Vagina (tissue), 2 donors: ENCODE results near the gene FGF10. TPM values are rescaled to one million over a fixed set of nuclear protein-coding genes. Genes with fewer than 3 reads are reported as not detected.

Source experiments
- DNase-seq, 2 donors: peaks; one replicate each; pipeline ENCODE4 v3.0.0-alpha.2; 2017; ENCODE audit errors: extremely low spot score in 2 of 2
- H3K27ac ChIP-seq: fragments of 200-600 bp; sonication (generic); one replicate; pipeline ENCODE4 v1.5.1; 2019
- H3K27me3 ChIP-seq: fragments of 200-600 bp; sonication (generic); one replicate; pipeline ENCODE4 v1.5.1; 2019
- H3K36me3 ChIP-seq, 2 donors: fragments of 200-600 bp; sonication (generic); one replicate each; pipeline ENCODE4 v1.5.1; 2017 to 2019
- H3K4me1 ChIP-seq: fragments of 200-600 bp; sonication (generic); one replicate; pipeline ENCODE4 v1.5.1; 2019
- H3K4me3 ChIP-seq, 2 donors: fragments of 200-600 bp; sonication (generic); 1 replicate in 1 of 2; 2 replicates in 1 of 2; pipeline ENCODE4 v1.5.1; 2016 to 2019
- H3K9me3 ChIP-seq: fragments of 200-600 bp; sonication (generic); one replicate; pipeline ENCODE4 v1.5.1; 2019
- POLR2A ChIP-seq, 2 donors: fragments of 450-650 bp; IDR thresholded peaks; one replicate each; pipeline ENCODE4 v1.6.1; 2017; ENCODE audit warnings: antibody characterized with exemption in 2 of 2, mild to moderate bottlenecking in 2 of 2, moderate library complexity in 2 of 2
- POLR2AphosphoS5 ChIP-seq, 2 donors: sonication (generic); formaldehyde crosslinking; IDR thresholded peaks; one replicate each; pipeline ENCODE4 v1.9.0; 2017; ENCODE audit warnings: antibody characterized with exemption in 2 of 2, mild to moderate bottlenecking in 2 of 2, low read depth in 1 of 2; ENCODE audit not compliant: insufficient read depth in 1 of 2
- intact Hi-C: fragments of 100-400 bp; cut with DNase I; formaldehyde crosslinking; loops from one replicate; pipeline ENCODE4 v1.15.1; 2023
- total RNA-seq: library from RNA; depleted of rRNA; stranded (reverse); fragments of >200 nt; gene quantifications from one replicate; pipeline ENCODE4 v1.2.3, GENCODE V29; 2016
- TF ChIP-seq, protein P1 (sequence below), 3 experiments: fragments of 450-650 bp in 2 of 3; fragments of 200-600 bp in 1 of 3; sonication (generic) in 1 of 3; IDR thresholded peaks; one replicate each; pipeline ENCODE4 v1.5.1; 2017 to 2019; ENCODE audit warnings: antibody characterized with exemption in 3 of 3, mild to moderate bottlenecking in 2 of 3, moderate library complexity in 2 of 3

Gene FGF10
- total RNA-seq, 1 donor from 2014 or later, result 41.3 TPM

DNA sequence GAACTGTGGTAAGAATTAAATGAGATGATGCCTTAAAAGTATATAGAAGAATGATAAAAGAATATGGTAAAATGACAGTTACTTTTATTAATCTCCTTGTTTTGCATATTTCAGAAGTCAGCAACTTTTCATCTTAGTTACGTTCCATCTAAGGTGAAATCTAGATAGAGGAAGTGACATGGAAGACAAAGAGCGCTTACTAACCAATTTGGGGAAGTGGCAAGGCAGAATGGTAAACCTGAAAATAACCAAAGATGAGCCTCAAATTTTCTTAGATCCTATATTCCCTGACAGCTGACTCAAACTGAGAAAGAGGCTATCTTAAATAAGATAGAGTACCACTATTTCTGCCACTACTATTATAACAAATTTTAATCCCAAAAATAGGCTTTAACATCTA, 52.5 kb downstream of the FGF10 start:
- Histone ChIP-seq H3K4me1 (no peaks in the 10 kb centered on the region), H3K27ac (no peak overlapping the region), H3K36me3 (no peaks in the 10 kb centered on the region), H3K4me3 (no peak overlapping the region), H3K9me3 (no peaks in the 10 kb centered on the region), H3K27me3 (no peaks in the 10 kb centered on the region)
- TF ChIP-seq POLR2AphosphoS5 (IDR thresholded peaks at IDR 0.05; ENCODE audit: insufficient read depth in 1 of 2, low read depth in 1 of 2) (no peak), POLR2A (IDR thresholded peaks at IDR 0.05) (no peak)
- TF ChIP-seq, protein P1, sequence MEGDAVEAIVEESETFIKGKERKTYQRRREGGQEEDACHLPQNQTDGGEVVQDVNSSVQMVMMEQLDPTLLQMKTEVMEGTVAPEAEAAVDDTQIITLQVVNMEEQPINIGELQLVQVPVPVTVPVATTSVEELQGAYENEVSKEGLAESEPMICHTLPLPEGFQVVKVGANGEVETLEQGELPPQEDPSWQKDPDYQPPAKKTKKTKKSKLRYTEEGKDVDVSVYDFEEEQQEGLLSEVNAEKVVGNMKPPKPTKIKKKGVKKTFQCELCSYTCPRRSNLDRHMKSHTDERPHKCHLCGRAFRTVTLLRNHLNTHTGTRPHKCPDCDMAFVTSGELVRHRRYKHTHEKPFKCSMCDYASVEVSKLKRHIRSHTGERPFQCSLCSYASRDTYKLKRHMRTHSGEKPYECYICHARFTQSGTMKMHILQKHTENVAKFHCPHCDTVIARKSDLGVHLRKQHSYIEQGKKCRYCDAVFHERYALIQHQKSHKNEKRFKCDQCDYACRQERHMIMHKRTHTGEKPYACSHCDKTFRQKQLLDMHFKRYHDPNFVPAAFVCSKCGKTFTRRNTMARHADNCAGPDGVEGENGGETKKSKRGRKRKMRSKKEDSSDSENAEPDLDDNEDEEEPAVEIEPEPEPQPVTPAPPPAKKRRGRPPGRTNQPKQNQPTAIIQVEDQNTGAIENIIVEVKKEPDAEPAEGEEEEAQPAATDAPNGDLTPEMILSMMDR (IDR thresholded peaks at IDR 0.05), result no peak
- intact Hi-C loops, result no loop called here
- DNase-seq, result no peak

DNA sequence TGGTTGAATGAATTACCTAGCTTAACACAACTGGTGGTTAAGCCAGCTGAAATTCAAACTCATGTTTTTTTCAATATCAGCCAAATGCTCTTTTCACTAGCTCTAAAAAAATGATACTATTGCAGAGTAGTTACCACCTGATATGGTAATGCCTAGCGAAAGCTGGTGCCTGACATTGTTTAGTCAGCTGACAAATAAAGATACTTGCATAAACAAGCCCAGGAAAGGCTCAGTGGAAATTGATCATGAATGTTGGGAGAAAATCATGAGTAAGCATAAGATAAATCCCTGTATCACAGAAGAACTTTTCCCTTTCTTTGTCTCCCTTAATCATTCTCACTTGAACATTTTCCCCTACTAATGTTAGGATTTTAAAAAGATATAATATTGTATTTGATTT, 54.6 kb downstream of the FGF10 start:
- H3K4me3 ChIP-seq, result no peak overlapping the region
- H3K27ac ChIP-seq, result no peak overlapping the region
- no peaks in the 10 kb centered on the region for H3K9me3 ChIP-seq
- peaks cover 10% of the 10 kb centered on the region for H3K4me1 ChIP-seq
- DNase-seq, result no peak
- no peaks in the 10 kb centered on the region for H3K36me3 ChIP-seq
- TF ChIP-seq POLR2AphosphoS5 (IDR thresholded peaks at IDR 0.05; ENCODE audit: insufficient read depth in 1 of 2, low read depth in 1 of 2) (no peak), POLR2A (IDR thresholded peaks at IDR 0.05) (no peak)
- TF ChIP-seq, protein P1 (IDR thresholded peaks at IDR 0.05), result no peak
- intact Hi-C loops, result no loop called here
- H3K27me3 ChIP-seq, result no peaks in the 10 kb centered on the region

DNA sequence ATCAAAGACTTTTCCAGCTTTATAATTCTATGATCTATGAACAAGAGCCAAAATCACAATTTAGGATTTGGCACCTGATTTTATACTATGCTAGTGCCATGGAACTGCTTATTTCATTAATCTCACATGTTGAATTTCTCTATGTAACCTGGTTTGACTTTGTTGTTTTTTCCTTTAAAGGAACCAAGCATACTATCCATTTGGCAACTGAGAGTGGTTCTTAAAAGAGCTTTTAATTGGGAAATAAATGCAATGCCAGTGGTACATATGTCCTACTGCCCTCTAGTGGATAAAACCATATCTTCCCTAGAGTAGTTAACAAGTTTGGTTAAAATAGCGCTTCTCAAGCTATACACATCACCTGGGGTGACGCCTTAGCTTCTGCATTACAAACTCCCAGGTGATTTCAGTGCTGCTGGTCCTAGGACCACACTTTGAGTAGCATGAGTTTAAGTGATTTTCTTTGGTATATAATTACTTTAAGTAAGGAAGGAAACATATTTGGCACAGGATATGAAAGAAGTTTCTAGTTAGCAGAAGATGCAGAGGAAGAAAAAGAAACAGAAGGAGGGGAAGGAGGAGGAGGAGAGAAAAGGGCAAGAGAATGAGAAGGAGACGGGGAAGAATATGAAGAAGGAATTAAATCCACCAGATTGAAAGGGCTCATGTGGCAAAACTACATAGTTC, 56.8 kb downstream of the FGF10 start:
- intact Hi-C loops, result no loop called here
- Histone ChIP-seq H3K27ac (peak overlapping the region; percentile 44), H3K36me3 (no peaks in the 10 kb centered on the region), H3K9me3 (no peaks in the 10 kb centered on the region), H3K27me3 (no peaks in the 10 kb centered on the region), H3K4me3 (no peak overlapping the region), H3K4me1 (peaks cover 11% of the 10 kb centered on the region)
- DNase-seq, result no peak
- TF ChIP-seq, protein P1 (IDR thresholded peaks at IDR 0.05), result peak in 2 of 3 experiments; percentile 25 to 40
- TF ChIP-seq POLR2A (IDR thresholded peaks at IDR 0.05), result no peak

DNA sequence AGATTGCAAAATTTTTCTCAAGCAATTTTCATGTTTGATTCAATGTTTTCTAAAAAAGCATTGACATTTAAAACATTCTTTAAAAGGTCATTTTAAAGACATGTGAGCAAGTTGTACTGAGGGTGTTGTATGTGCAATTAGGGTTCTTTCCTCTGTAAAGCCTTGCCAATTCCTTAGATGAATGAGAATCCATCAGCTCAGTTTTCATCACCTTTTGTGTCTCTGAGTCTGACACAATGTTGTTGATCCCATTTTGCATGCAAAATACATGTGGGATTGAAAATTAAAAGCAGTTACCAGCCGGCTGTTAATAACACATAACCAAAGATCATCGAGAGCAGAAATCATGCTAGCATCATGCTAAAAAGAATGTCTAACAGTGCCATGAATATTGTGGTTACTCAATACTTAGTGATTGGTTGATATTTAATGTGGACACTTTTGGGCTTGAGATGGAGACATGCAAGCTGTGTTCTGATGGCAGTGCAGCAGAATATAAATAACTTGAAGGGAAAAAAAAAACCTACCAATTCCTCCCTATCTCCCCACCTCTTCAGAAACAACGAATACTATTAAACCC, 57.7 kb downstream of the FGF10 start:
- H3K27ac ChIP-seq, result no peak overlapping the region
- H3K4me3 ChIP-seq, result no peak overlapping the region
- DNase-seq, result no peak
- TF ChIP-seq, protein P1 (IDR thresholded peaks at IDR 0.05), result no peak
- no peak for TF ChIP-seq POLR2AphosphoS5 (IDR thresholded peaks at IDR 0.05; ENCODE audit: insufficient read depth in 1 of 2, low read depth in 1 of 2)
- TF ChIP-seq POLR2A (IDR thresholded peaks at IDR 0.05), result no peak
- H3K9me3 ChIP-seq, result no peaks in the 10 kb centered on the region
- no peaks in the 10 kb centered on the region for H3K27me3 ChIP-seq
- intact Hi-C loops, result no loop called here
- peaks cover 11% of the 10 kb centered on the region for H3K4me1 ChIP-seq
- H3K36me3 ChIP-seq, result no peaks in the 10 kb centered on the region

DNA sequence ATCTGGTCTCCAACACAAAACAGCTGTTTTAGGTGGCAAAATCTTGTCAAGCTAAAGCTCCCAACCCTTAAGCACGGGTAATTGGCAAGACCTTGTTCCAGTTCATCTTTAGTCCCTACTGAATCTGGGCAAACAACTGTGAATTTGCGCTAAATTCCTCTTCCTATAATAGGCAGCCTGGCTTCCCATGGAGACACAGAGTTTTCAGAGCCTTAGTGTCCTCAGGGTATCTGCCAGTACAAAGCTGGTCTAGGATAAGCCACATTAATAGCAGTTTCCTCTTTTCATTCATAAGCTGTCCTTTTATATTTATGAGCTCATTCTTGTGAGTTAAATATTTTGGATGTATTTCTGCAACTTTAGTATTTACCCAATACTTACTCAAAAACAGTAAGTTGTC, 59.5 kb downstream of the FGF10 start:
- no peak for DNase-seq
- Histone ChIP-seq H3K9me3 (no peaks in the 10 kb centered on the region), H3K36me3 (no peaks in the 10 kb centered on the region), H3K4me1 (peaks cover 11% of the 10 kb centered on the region), H3K4me3 (no peak overlapping the region), H3K27ac (no peak overlapping the region), H3K27me3 (no peaks in the 10 kb centered on the region)
- intact Hi-C loops, result no loop called here
- no peak for TF ChIP-seq POLR2A (IDR thresholded peaks at IDR 0.05)
- TF ChIP-seq POLR2AphosphoS5 (IDR thresholded peaks at IDR 0.05; ENCODE audit: insufficient read depth in 1 of 2, low read depth in 1 of 2), result no peak
- TF ChIP-seq, protein P1 (IDR thresholded peaks at IDR 0.05), result no peak
